ENCODE measurements around the gene ITGA6.
A peak's percentile ranks its signal among the peaks of the same experiment; 100 is the strongest.

The ITGA6 gene

GRCh38 chr2:172467382-172467781, 40.0 kb downstream of the ITGA6 start:
- DNase-seq: no peak

GRCh38 chr2:172470958-172471922, 43.9 kb downstream of the ITGA6 start:
- DNase-seq: no peak

GRCh38 chr2:172472446-172473033, 45.2 kb downstream of the ITGA6 start:
- DNase-seq: no peak

- DNase-seq: no peak
Observed at GRCh38 chr2:172473167-172473566, 45.8 kb downstream of the ITGA6 start.

DNA sequence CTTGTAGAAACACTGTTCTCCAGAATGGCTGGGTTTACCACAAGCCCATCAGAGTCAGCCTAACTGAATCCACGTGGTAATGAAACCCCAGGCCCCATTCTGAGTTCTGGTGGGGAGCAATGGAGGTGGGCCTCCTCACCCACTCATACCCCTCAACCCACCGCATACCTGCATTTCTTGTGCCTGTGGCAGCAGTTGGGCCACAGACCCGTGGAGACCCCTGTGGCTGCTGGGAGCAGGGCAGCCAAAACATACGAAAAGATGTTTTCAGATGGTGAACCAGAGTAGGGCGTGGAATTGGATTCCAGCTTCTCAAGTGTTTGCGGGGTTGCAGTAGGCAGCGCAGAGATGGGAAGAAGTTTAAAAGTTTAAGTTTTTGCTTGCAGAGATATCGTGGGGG, 51.0 kb downstream of the ITGA6 start:
- no peak for DNase-seq

DNA sequence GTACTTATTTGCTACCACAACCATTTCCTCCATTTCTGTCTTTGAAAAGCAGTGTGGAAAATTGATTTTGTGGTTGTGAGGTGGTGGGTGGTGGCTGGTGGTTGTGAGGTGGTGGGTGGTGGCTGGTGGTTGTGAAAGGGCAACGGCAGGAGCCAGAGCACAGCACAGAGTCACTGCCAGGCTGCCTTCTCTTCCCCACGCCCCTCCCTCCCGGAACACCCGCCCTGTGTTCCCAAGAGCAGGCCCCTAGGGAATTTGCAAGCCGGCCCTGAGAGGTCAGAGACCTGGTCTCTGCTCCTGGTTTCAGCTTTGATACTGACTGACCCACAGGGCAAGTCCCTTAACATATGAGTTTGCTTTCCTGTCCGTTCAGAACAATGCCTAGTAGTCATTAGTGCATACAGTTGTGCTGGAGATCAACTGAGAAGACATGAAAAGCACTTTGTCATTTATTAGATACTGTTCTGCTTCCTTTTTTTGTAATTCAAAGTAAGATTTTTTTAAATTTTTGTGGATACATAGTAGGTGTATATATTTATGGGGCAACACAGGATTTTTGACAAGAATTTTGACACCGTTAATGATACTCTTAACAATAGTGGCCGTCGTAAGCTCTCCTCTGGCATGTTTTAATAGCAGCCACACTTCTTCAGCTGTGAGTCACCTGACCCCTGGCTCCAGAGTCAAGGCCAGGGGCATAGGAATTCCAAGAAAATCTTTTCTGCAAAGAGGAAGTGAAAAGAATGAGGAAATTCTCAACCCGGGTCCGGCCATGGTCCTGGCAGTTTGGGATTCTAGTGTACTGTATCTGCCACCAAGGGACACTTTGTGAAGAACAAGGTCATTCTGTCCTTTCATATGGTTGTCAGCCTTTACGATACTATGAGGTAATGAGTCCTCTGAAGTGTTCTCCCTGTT, 53.2 kb downstream of the ITGA6 start:
- DNase-seq: peak; percentile 39

DNA sequence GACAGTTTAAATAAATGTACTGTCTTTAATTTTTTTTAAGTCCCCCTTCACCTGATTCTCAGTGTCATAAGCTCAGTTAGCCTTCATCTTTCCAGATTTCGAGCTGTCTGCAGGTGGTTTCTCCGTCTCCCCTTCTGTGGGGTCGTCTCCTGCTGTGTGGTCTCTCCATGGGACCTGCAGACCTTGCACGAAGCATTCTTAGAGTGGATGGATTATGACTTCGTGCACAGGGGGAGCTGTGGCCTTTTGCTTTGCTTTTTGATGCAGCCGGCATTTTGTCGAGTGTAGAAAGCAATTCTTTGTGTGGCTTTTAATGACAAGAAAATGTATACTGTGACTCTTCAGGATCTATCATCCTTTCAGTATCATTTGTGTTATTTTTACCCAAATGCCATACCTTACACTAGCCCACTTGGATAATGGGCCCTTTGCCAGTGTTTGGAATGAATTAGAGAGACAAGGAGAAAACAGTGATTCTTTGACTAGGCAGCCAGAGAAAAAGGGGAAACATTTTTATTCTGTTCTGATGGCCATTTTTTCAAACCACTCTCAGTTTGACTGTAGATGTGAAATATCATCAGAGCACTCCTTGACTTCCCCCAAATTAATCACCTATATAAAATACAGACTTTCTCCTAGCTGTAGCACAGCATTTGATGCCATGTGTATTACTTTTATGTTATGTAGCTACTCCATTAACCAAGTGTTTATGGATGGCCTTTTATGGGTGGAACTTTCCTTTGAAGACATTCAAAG, 54.3 kb downstream of the ITGA6 start:
- DNase-seq: no peak

DNA sequence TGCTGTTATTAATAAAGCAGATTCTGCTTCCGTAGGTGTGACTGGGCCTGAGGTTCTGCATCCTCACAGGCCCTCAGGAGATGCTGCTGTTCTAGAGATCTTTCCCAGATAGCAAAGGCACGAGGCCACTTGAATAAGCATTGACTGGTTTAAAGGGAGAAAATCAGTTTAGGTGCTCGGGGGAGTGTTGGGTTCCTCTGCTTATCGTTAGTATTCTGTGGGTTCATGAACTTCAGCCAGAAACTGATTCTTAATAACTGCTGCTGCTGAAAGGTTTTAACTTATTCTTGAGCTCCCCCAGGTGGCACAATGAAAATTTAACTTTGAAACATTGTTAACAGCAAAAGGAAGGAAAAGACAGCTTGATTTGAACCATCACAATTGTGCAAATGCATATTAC, 56.9 kb downstream of the ITGA6 start:
- DNase-seq: no peak

- DNase-seq: no peak
Observed at GRCh38 chr2:172484706-172485105, 57.3 kb downstream of the ITGA6 start.

DNA sequence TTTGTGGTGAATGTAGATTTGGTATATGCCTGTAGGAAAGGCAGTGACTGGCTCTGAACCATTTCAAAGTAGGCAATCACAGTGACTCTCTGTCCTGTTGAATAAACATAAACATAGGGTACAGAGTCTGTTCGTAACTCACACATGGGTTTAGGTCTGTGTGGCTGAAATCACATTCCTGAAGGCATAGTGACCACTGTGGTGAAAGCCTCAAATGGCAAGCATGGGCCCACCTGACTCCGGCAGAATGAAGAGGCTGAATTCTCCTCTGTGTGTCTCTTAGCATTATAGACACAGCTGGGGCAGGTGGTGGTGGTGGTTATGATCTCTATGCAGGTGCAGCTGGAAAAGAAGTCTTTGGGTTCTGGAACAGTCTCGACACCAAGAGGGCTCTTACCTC, 61.2 kb downstream of the ITGA6 start:
- no peak for DNase-seq

GRCh38 chr2:172489681-172490080, 62.3 kb downstream of the ITGA6 start:
- no peak for DNase-seq

DNA sequence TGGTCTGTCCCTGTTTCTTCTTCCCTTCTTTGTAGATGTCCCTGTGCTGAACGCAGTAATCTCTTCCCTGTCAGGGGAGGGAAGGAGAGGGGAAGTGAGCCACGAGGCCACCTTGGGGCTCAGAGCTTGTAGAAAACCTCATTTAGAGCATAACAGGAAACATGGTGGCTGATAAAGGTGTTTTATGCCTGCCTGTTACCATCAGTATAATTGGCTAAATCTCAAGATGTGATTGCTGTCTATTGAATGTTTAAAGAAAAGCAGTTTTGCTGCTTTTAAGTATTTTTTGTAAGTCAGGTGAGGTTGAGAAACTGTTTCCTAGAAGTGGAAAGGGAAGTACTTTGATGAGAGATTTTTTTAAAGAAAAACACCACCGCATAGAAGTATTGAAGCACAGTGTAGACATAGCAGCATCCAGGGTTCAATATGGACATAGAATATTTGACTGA, 68.8 kb downstream of the ITGA6 start:
- no peak for DNase-seq

DNA sequence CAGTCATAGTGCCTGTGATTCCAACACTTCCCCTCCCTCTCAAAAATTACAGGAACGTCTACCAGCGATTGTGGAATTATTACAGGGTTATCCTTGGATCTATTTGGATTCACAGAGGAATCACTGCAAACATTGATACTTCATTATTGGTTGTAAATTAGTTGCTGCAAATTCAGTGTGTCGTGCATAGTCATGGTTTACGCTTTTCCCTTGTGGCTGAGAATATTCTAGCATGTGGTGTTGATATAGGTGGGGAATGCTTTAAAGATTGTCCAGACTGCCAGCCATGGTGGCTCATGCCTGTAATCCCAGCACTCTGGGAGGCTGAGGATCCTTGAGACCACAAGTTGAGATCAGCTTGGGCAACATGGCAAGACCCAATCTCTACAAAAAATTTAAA, 79.8 kb downstream of the ITGA6 start:
- no peak for DNase-seq

DNA sequence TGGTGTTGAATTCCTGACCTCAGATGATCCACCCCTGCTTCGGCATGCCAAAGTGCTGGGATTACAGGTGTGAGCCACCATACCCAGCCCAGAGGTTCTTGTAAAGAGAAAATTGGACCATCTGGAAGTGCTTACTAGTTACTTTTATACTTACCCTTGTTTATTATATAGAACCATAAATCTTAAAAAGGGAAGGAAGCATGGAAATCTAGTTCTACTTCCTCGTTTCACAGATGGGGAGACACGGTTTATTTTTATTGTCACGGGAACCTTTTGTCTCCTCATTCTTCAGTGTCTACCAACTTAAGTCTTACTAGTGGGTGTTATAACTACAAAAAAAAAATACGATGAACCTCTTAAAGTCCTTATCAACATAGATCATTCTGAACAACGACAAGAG, 82.7 kb downstream of the ITGA6 start:
- DNase-seq: no peak

- DNase-seq: no peak
Observed at GRCh38 chr2:172510548-172510947, 83.2 kb downstream of the ITGA6 start.

- DNase-seq: no peak
Observed at GRCh38 chr2:172512810-172513523, 85.6 kb downstream of the ITGA6 start.

GRCh38 chr2:172513524-172513900, 86.1 kb downstream of the ITGA6 start:
- DNase-seq: no peak

- no peak for DNase-seq
Observed at GRCh38 chr2:172513935-172514586, 86.7 kb downstream of the ITGA6 start.

DNA sequence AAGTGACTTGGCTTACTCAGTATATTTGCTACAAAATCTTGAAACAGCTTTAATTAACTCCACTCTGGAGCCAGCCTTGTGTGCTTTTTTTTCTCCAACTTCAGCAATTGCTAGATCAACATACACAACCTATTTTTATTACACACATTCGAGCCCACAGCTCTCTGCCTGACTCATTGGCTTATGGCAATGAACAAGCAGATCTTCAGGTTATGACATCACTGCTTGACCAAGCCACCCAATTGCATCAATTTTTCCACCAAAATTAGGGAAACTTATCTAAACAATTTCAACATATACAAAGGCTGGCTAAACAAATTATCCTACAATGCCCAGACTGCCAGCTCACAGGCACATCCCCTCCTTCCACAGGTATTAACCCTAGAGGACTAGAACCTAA, 88.9 kb downstream of the ITGA6 start:
- no peak for DNase-seq

DNA sequence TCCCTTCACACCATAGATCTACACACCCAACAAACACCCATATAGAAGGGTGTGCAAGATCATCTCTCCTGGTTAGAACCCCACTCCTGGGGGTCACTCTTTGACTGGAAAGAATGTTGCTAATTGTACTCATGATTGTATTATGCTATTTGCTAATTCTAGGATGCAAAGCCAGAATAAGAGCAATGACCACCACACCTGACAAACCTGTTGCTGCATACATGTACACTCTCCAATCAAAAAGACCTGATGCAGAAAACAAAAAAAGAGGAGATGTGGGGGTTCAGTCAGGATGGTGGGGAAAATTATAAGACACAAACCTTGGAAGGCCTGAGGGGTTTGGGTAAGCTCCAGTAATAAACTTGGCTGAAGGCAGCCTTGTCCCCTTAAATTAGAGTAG, 91.6 kb downstream of the ITGA6 start:
- no peak for DNase-seq

DNA sequence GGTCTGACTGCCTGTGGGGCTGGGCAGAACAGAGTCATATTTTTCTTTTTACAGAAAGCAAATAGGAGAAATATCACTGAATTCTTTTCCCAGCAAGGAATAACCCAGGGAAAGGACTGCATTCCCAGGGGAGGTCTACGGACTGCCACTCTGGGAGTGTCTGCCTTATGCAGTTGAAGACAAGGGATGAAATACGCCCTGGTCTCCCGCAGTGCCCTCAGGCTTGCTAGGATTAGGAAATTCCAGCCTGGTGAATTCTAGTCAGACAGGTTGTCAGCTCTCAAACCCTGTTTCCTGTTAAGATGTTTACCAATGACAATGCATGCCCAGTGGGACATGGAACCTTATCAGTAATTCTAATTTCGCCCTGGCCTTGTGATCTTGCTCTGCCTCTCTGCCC, 98.2 kb downstream of the ITGA6 start:
- DNase-seq: no peak
